Measurements from ENCODE around the gene TSC2. TPM values are rescaled to one million over a fixed set of nuclear protein-coding genes. Genes with fewer than 3 reads are reported as not detected.

TSC2 gene
- total and polyA plus RNA-seq, 2 of the 13 experiments (the other 11 are each of a cell fraction or from before 2014, with no cell fraction given): 19.6 to 40.4 TPM

DNA sequence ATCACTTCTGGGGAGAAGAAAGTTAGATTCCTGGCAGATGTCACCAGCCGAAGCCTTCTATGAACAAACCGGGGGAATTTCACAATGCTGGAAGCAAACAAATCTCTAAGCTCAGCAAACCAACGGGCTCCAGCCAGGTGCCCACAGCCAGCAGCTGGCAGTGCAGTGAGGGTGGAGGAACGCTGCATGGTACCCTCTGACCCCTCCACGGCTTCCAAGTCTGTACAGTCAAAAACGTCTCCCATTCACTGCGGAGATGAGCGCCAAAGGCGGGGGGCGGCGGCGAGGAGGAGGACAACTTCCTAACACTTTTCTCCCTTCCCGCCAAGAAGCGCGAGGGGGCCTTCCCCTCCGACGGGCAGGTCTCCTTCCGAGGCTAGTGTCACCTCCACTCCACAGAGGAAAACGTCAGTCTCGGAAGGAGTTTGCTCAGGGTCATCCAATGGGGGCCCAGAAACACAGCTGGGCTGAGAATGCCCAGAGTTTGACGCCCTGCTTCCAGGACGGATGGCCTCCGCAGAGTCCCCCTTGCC lies 39.1 kb upstream of the TSC2 start (continued):
- TF ChIP-seq, protein P1, sequence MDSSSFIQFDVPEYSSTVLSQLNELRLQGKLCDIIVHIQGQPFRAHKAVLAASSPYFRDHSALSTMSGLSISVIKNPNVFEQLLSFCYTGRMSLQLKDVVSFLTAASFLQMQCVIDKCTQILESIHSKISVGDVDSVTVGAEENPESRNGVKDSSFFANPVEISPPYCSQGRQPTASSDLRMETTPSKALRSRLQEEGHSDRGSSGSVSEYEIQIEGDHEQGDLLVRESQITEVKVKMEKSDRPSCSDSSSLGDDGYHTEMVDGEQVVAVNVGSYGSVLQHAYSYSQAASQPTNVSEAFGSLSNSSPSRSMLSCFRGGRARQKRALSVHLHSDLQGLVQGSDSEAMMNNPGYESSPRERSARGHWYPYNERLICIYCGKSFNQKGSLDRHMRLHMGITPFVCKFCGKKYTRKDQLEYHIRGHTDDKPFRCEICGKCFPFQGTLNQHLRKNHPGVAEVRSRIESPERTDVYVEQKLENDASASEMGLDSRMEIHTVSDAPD (CRISPR knock-in tag; IDR thresholded peaks at IDR 0.05): no peak
- TF ChIP-seq SIN3A (IDR thresholded peaks at IDR 0.05; ENCODE audit: borderline replicate concordance, low read depth, low read length) (peak; percentile 38; the same call in 1 of the 2 replicates), SOX13 (IDR thresholded peaks at IDR 0.05) (no peak), SOX13 (CRISPR knock-in tag; conservative IDR thresholded peaks at IDR 0.05 in 1 of 2, IDR thresholded peaks at IDR 0.05 in 1 of 2) (no peak), KDM3A (CRISPR knock-in tag; IDR thresholded peaks at IDR 0.05; ENCODE audit: low read depth) (no peak), POLR2AphosphoS2 (IDR thresholded peaks at IDR 0.05; ENCODE audit: low read depth, low read length) (no peak), ZNF703 (CRISPR knock-in tag; IDR thresholded peaks at IDR 0.05; ENCODE audit: borderline replicate concordance) (no peak), BORCS8-MEF2B (CRISPR knock-in tag; IDR thresholded peaks at IDR 0.05) (no peak), GATA4 (IDR thresholded peaks at IDR 0.05; ENCODE audit: borderline replicate concordance, low read depth) (no peak), ZNF180 (CRISPR knock-in tag; IDR thresholded peaks at IDR 0.05; ENCODE audit: borderline replicate concordance, low read depth) (no peak), ZNF441 (CRISPR knock-in tag; IDR thresholded peaks at IDR 0.05; ENCODE audit: borderline replicate concordance) (no peak), ZNF552 (CRISPR knock-in tag; IDR thresholded peaks at IDR 0.05; ENCODE audit: borderline replicate concordance) (no peak), GZF1 (CRISPR knock-in tag; IDR thresholded peaks at IDR 0.05) (no peak), MAFF (IDR thresholded peaks at IDR 0.05; ENCODE audit: low read depth, low read length) (no peak), AGO2 (optimal IDR thresholded peaks at IDR 0.05; ENCODE audit: low read depth, low read length) (peak; percentile 5), ZNF572 (CRISPR knock-in tag; IDR thresholded peaks at IDR 0.05) (no peak), ZNF674 (CRISPR knock-in tag; IDR thresholded peaks at IDR 0.05; ENCODE audit: low read depth) (no peak), CEBPG (CRISPR knock-in tag; IDR thresholded peaks at IDR 0.05) (peak; percentile 44), SALL1 (CRISPR knock-in tag; IDR thresholded peaks at IDR 0.05) (peak; percentile 20; the same call in 1 of the 2 replicates), ZNF317 (CRISPR knock-in tag; IDR thresholded peaks at IDR 0.05) (no peak)
- TF ChIP-seq, protein P2, sequence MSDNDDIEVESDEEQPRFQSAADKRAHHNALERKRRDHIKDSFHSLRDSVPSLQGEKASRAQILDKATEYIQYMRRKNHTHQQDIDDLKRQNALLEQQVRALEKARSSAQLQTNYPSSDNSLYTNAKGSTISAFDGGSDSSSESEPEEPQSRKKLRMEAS (IDR thresholded peaks at IDR 0.05): peak; percentile 54; the same call in 1 of the 2 replicates
- TF ChIP-seq, protein P3, sequence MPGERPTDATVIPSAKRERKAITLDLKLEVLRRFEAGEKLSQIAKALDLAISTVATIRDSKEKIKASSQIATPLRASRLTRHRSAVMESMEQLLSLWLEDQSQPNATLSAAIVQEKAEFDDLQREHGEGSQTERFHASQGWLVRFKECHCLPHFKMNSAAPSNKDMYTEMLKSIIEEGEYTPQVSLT (CRISPR knock-in tag; IDR thresholded peaks at IDR 0.05; ENCODE audit: borderline replicate concordance, low read depth): no peak
- TF ChIP-seq, protein P4, sequence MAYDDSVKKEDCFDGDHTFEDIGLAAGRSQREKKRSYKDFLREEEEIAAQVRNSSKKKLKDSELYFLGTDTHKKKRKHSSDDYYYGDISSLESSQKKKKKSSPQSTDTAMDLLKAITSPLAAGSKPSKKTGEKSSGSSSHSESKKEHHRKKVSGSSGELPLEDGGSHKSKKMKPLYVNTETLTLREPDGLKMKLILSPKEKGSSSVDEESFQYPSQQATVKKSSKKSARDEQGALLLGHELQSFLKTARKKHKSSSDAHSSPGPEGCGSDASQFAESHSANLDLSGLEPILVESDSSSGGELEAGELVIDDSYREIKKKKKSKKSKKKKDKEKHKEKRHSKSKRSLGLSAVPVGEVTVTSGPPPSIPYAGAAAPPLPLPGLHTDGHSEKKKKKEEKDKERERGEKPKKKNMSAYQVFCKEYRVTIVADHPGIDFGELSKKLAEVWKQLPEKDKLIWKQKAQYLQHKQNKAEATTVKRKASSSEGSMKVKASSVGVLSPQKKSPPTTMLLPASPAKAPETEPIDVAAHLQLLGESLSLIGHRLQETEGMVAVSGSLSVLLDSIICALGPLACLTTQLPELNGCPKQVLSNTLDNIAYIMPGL (CRISPR knock-in tag; IDR thresholded peaks at IDR 0.05; ENCODE audit: borderline replicate concordance in 1 of 2, low read depth in 1 of 2): peak in 1 of 2 experiments; percentile 18; a peak in 1 of 4 replicates
- TF ChIP-seq, protein P5, sequence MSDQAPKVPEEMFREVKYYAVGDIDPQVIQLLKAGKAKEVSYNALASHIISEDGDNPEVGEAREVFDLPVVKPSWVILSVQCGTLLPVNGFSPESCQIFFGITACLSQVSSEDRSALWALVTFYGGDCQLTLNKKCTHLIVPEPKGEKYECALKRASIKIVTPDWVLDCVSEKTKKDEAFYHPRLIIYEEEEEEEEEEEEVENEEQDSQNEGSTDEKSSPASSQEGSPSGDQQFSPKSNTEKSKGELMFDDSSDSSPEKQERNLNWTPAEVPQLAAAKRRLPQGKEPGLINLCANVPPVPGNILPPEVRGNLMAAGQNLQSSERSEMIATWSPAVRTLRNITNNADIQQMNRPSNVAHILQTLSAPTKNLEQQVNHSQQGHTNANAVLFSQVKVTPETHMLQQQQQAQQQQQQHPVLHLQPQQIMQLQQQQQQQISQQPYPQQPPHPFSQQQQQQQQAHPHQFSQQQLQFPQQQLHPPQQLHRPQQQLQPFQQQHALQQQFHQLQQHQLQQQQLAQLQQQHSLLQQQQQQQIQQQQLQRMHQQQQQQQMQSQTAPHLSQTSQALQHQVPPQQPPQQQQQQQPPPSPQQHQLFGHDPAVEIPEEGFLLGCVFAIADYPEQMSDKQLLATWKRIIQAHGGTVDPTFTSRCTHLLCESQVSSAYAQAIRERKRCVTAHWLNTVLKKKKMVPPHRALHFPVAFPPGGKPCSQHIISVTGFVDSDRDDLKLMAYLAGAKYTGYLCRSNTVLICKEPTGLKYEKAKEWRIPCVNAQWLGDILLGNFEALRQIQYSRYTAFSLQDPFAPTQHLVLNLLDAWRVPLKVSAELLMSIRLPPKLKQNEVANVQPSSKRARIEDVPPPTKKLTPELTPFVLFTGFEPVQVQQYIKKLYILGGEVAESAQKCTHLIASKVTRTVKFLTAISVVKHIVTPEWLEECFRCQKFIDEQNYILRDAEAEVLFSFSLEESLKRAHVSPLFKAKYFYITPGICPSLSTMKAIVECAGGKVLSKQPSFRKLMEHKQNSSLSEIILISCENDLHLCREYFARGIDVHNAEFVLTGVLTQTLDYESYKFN (CRISPR knock-in tag; conservative IDR thresholded peaks at IDR 0.05): no peak
